ENCODE data around the gene SAG. TPM values are rescaled to one million over a fixed set of nuclear protein-coding genes. Genes with fewer than 3 reads are reported as not detected.

Gene SAG
- polyA plus RNA-seq, 1 experiment = not detected

DNA sequence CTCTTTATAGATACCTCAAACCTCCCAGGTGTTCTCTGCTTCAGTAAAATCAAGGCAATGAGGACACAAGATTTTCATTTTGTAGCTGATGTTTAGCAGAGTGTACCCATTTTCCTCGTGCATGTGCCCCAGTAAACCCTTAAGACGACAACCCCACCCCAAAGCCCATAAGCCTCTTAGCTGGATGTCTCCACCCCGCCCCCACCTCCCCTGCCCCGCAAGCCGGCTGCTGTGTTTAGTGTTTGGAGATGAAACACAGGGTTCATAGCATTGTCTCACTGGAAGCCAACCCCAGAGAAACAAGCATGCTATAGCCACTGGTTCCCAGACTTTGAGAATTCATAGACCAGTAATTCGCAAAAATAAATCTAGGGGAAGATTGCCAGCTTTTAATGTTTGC lies 5.8 kb upstream of the SAG start:
- no peak overlapping the region for H3K4me3 ChIP-seq (ENCODE audit: low read depth, low read length)
- H3K27ac ChIP-seq (ENCODE audit: low read depth, low read length) = no peak overlapping the region
- TF ChIP-seq, protein P1, sequence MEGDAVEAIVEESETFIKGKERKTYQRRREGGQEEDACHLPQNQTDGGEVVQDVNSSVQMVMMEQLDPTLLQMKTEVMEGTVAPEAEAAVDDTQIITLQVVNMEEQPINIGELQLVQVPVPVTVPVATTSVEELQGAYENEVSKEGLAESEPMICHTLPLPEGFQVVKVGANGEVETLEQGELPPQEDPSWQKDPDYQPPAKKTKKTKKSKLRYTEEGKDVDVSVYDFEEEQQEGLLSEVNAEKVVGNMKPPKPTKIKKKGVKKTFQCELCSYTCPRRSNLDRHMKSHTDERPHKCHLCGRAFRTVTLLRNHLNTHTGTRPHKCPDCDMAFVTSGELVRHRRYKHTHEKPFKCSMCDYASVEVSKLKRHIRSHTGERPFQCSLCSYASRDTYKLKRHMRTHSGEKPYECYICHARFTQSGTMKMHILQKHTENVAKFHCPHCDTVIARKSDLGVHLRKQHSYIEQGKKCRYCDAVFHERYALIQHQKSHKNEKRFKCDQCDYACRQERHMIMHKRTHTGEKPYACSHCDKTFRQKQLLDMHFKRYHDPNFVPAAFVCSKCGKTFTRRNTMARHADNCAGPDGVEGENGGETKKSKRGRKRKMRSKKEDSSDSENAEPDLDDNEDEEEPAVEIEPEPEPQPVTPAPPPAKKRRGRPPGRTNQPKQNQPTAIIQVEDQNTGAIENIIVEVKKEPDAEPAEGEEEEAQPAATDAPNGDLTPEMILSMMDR (IDR thresholded peaks at IDR 0.05; ENCODE audit: low read depth, low read length) = no peak
- ChIA-PET CTCF (interaction anchor here (0.6 to 1.0 kb wide), 3 partner anchors 103 to 147 kb away, joined by 3 to 4 read pairs (median 3); no protein-coding TSS in a partner anchor), POLR2A (no interaction called here)
- H3K27me3 ChIP-seq (ENCODE audit: control insufficient read depth, insufficient read depth, low read length) = no peaks in the 10 kb centered on the region
- no peaks in the 10 kb centered on the region for H3K9me3 ChIP-seq (ENCODE audit: control insufficient read depth, insufficient read depth, low read length)
- no peak for DNase-seq (ENCODE audit: low read depth, low spot score)

DNA sequence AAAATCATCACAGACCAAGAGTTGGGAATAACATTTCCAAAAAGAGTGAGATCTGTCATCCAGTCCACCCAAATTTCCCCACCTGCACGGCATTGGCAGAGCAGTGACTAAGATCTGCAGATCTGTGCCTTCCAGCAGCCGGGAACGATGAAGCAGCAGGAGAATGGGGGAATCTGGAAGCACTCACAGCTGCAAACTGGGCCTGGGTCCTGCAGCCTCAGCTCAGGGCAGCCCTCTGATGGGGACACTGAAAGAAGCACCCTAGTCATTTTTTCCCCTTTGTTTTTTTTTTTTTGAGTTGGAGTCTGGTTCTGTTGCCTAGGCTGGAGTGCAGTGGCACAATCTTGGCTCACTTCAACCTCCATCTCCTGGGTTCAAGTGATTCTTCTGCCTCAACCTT lies 4.4 kb upstream of the SAG start:
- no peak overlapping the region for H3K4me3 ChIP-seq (ENCODE audit: low read depth, low read length)
- H3K9me3 ChIP-seq (ENCODE audit: control insufficient read depth, insufficient read depth, low read length) = no peaks in the 10 kb centered on the region
- no peak for DNase-seq (ENCODE audit: low read depth, low spot score)
- H3K27ac ChIP-seq (ENCODE audit: low read depth, low read length) = no peak overlapping the region
- TF ChIP-seq, protein P1 (IDR thresholded peaks at IDR 0.05; ENCODE audit: low read depth, low read length) = no peak
- POLR2A ChIA-PET = no interaction called here
- CTCF ChIA-PET = interaction anchor here (0.6 to 0.7 kb wide), 3 partner anchors 17 to 142 kb away, joined by 3 read pairs; no protein-coding TSS in a partner anchor
- H3K27me3 ChIP-seq (ENCODE audit: control insufficient read depth, insufficient read depth, low read length) = no peaks in the 10 kb centered on the region

DNA sequence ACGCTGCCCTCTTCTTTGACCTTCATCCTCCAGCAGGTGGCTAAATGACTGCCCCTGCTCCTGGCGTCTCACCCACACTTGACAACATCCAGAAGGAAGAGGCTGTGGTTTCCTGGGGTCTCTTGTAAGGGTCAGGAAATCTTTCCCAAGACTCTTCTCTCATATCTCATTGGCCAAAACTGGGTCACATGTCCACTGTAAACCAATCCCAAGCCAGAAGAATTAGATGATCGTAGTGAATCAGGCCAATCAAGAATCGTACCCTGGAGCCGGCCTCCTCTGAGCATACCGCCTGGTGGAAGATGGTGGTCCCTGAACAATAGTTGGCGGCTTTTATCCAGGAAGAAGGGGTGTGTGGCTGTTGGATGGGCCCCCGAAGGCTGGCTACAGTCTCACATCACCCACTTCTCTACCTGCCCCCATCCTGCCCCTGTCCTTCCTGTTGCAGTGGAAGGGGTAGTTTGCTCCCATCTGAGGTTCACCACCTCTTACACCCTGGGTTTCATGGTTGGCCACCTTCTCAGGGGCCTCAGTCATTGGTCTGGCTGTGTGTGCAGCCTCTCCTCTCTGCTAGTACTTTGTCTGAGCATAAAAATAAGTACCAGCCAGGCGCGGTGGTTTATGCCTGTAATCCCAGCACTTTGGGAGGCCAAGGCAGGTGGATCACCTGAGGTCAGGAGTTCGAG lies 3.8 kb downstream of the SAG start:
- CTCF ChIA-PET = no interaction called here

DNA sequence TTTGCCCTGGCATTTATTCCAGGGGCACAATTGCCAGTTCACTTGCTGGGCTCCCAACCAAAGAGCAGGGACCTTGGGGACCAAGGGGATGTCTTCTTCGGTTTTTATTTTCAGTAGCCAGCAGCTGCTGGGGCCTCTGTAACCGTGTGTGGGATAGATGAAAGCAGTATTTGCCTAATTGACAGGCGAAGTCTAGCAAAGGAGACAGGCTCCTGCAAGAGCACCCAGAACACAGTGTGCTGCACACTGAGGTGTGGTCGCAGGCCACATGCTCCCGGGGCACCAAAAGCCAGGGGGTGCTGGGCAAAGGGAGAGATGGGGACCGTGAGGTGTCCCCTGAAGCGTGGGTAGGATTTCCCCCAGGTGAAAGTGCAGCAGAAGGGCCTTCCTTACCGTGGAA lies 5.3 kb downstream of the SAG start:
- CTCF ChIA-PET = no interaction called here
- H3K27me3 ChIP-seq (ENCODE audit: control insufficient read depth, insufficient read depth, low read length) = peaks cover 9% of the 10 kb centered on the region
- no peaks in the 10 kb centered on the region; the same call in 1 of the 2 replicates for H3K9me3 ChIP-seq (ENCODE audit: control insufficient read depth, insufficient read depth, low read length)
- DNase-seq (ENCODE audit: low read depth, low spot score) = no peak
- POLR2A ChIA-PET = no interaction called here
- H3K27ac ChIP-seq (ENCODE audit: low read depth, low read length) = no peak overlapping the region
- TF ChIP-seq, protein P1 (IDR thresholded peaks at IDR 0.05; ENCODE audit: low read depth, low read length) = no peak
- no peak overlapping the region for H3K4me3 ChIP-seq (ENCODE audit: low read depth, low read length)

More for the DNA sequence above, 3.8 kb downstream of the SAG start:
- TF ChIP-seq, protein P1 (IDR thresholded peaks at IDR 0.05; ENCODE audit: low read depth, low read length) = no peak
- Histone ChIP-seq H3K27ac (ENCODE audit: low read depth, low read length) (no peak overlapping the region), H3K4me3 (ENCODE audit: low read depth, low read length) (no peak overlapping the region), H3K27me3 (ENCODE audit: control insufficient read depth, insufficient read depth, low read length) (peaks cover 9% of the 10 kb centered on the region), H3K9me3 (ENCODE audit: control insufficient read depth, insufficient read depth, low read length) (no peaks in the 10 kb centered on the region; the same call in 1 of the 2 replicates)
- no peak for DNase-seq (ENCODE audit: low read depth, low spot score)
- POLR2A ChIA-PET = no interaction called here

DNA sequence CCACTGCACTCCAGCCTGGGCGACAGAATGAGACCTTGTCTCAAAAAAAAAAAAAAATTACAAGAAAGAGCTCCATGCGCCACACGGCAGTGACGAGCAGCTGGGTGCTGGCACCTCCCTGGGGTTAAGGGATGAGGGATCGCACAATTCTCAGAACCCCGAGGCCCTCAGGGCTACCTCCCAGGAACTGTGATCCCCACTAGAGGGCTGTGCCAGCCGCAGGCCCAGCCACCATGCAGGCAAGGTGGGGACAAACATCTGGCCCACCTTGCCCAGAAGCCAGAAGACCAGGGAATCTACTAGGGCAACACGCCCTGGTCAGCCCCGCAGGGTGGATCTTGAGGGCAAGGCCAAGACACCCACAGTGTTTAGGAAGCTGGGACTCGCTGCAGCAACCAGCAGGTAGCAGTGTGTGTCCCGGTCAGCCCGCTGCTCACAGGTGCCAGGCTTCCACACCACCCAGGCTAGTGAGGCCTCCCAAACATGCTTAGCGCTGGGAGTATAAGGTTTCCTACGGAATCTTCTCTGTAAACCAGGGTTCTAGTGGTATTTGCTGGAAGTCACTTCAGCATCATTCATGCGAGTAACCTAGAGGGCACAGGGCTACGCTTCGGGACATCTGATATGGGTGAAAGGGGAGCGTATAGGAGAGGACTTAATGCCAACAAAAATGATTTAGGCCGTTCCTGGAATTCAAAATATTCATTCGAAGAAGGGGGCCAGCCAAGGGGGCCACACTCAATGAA lies 6.7 kb downstream of the SAG start:
- DNase-seq (ENCODE audit: low read depth, low spot score) = no peak
- H3K9me3 ChIP-seq (ENCODE audit: control insufficient read depth, insufficient read depth, low read length) = no peaks in the 10 kb centered on the region; the same call in 1 of the 2 replicates
- TF ChIP-seq, protein P1 (IDR thresholded peaks at IDR 0.05; ENCODE audit: low read depth, low read length) = no peak
- ChIA-PET POLR2A (no interaction called here), CTCF (interaction anchor here (0.6 kb wide), 1 partner anchor 128 kb away, joined by 3 read pairs; no protein-coding TSS in a partner anchor)
- peaks cover 13% of the 10 kb centered on the region for H3K27me3 ChIP-seq (ENCODE audit: control insufficient read depth, insufficient read depth, low read length)
- no peak overlapping the region for H3K27ac ChIP-seq (ENCODE audit: low read depth, low read length)
- H3K4me3 ChIP-seq (ENCODE audit: low read depth, low read length) = no peak overlapping the region
